Right lobe of liver (tissue), 6 donors: Measurements from ENCODE around the gene NRXN3. TPM values are rescaled to one million over a fixed set of nuclear protein-coding genes. Genes with fewer than 3 reads are reported as not detected.

Experiments used
- ATAC-seq, 4 donors: fragments of 200-7000 bp; cut with Tn5 transposase; one replicate each; pipeline ENCODE4 v1.9.1; 2020; ENCODE audit warnings: mild to moderate bottlenecking in 4 of 4, moderate library complexity in 4 of 4
- DNase-seq, 3 donors: peaks; one replicate each; pipeline ENCODE4 v3.0.0-alpha.2; 2020
- H3K27ac ChIP-seq, 3 donors: fragments of 200-600 bp; one replicate each; pipeline ENCODE4 v1.8.0; 2022
- H3K27me3 ChIP-seq, 2 donors: fragments of 200-600 bp; one replicate each; pipeline ENCODE4 v1.8.0; 2022
- H3K36me3 ChIP-seq, 4 donors: fragments of 200-600 bp; sonication (generic) in 1 of 4; one replicate each; pipeline versions ENCODE4 v1.5.1 to v1.8.0; 2017 to 2022; ENCODE audit warnings: control low read depth in 1 of 4
- H3K4me1 ChIP-seq, 4 donors: fragments of 200-600 bp; sonication (generic) in 1 of 4; one replicate each; pipeline versions ENCODE4 v1.5.1 to v1.8.0; 2017 to 2022; ENCODE audit warnings: control low read depth in 1 of 4
- H3K4me3 ChIP-seq, 3 donors: fragments of 200-600 bp; one replicate each; pipeline ENCODE4 v1.8.0; 2022
- H3K9me3 ChIP-seq, 4 donors: fragments of 200-600 bp; sonication (generic) in 1 of 4; one replicate each; pipeline versions ENCODE4 v1.5.1 to v1.8.0; 2017 to 2022; ENCODE audit warnings: control low read depth in 1 of 4
- CTCF ChIP-seq, 4 donors: fragments of 200-600 bp in 3 of 4; fragments of 450-650 bp in 1 of 4; IDR thresholded peaks; one replicate each; pipeline versions ENCODE4 v1.5.1 to v1.8.0; 2016 to 2022; ENCODE audit warnings: antibody characterized with exemption in 4 of 4, mild to moderate bottlenecking in 2 of 4
- POLR2A ChIP-seq: fragments of 450-650 bp; IDR thresholded peaks from one replicate; pipeline ENCODE4 v1.6.1; 2017; ENCODE audit warnings: antibody characterized with exemption, mild to moderate bottlenecking
- WGBS: methylation state at CpG from one replicate; pipeline ENCODE4 v1.1.6; 2018; ENCODE audit warnings: low coverage, low lambda C conversion rate; ENCODE audit not compliant: insufficient coverage; ENCODE audit errors: missing lambda C conversion rate; 5-methylcytosine and 5-hydroxymethylcytosine counted together
- intact Hi-C, 2 donors: fragments of 100-400 bp; cut with DNase I; formaldehyde crosslinking; loops; one replicate each; pipeline versions ENCODE4 v1.11.2 to v1.14.1; 2022
- total RNA-seq, 6 experiments: library from RNA; depleted of rRNA in 2 of 6; stranded (reverse); fragments of >200 nt in 2 of 6; fragmentation: NEBNext Ultra II Directional in 3 of 6; extraction: Animal tissue kit (Norgen Biotek cat#: 25700) in 3 of 6; gene quantifications; one replicate each; pipeline versions ENCODE4 v1.1.0 to v1.2.4, GENCODE V29; 2016 to 2023
- donor health status: DM: no; HTN: yes; CAD: no.
- donor health status: DM: no; HTN: no; CAD: no.
- donor health status: DM: no; HTN: no; CAD: no.
- donor health status: DM: no; HTN: yes; CAD: no.
- donor health status: DM: no; HTN: yes; CAD: no.

Gene NRXN3
- total RNA-seq, 6 experiments from 2014 or later: 0.06 to 0.51 (median 0.23) TPM; not detected in 1

GRCh38 chr14:78228702-78229327 lies 58.6 kb downstream of the NRXN3 start:
- Histone ChIP-seq H3K9me3 (no peaks in the 10 kb centered on the region), H3K27ac (no peak overlapping the region), H3K27me3 (no peaks in the 10 kb centered on the region), H3K36me3 (no peaks in the 10 kb centered on the region), H3K4me3 (no peak overlapping the region), H3K4me1 (no peaks in the 10 kb centered on the region)
- WGBS: 33% methylated on average over 3 of the region's 3 CpGs
- TF ChIP-seq CTCF (IDR thresholded peaks at IDR 0.05) (no peak), POLR2A (no peak)
- ATAC-seq (no peak), DNase-seq (no peak)
- intact Hi-C loops: no loop called here

GRCh38 chr14:78232231-78233000 lies 62.2 kb downstream of the NRXN3 start:
- 30% methylated on average over 3 of the region's 5 CpGs for WGBS
- intact Hi-C loops: no loop called here
- no peaks in the 10 kb centered on the region for H3K27me3 ChIP-seq
- no peak overlapping the region for H3K4me3 ChIP-seq
- H3K27ac ChIP-seq: no peak overlapping the region
- H3K36me3 ChIP-seq: no peaks in the 10 kb centered on the region
- H3K9me3 ChIP-seq: no peaks in the 10 kb centered on the region
- no peaks in the 10 kb centered on the region for H3K4me1 ChIP-seq
- DNase-seq: no peak
- no peak for ATAC-seq
- TF ChIP-seq POLR2A (no peak), CTCF (IDR thresholded peaks at IDR 0.05) (no peak)

GRCh38 chr14:78238141-78238540 lies 68.0 kb downstream of the NRXN3 start:
- ATAC-seq (no peak), DNase-seq (no peak)
- H3K27ac ChIP-seq: no peak overlapping the region

GRCh38 chr14:78240567-78240966 lies 70.4 kb downstream of the NRXN3 start:
- intact Hi-C loops: no loop called here
- TF ChIP-seq POLR2A (no peak), CTCF (IDR thresholded peaks at IDR 0.05) (no peak)
- DNase-seq (no peak), ATAC-seq (no peak)
- Histone ChIP-seq H3K27me3 (no peaks in the 10 kb centered on the region), H3K4me3 (no peak overlapping the region), H3K9me3 (no peaks in the 10 kb centered on the region), H3K4me1 (no peaks in the 10 kb centered on the region), H3K36me3 (no peaks in the 10 kb centered on the region), H3K27ac (no peak overlapping the region)
- WGBS: 37% methylated on average over 3 of the region's 3 CpGs

More at GRCh38 chr14:78238141-78238540, 68.0 kb downstream of the NRXN3 start:
- Histone ChIP-seq H3K4me3 (no peak overlapping the region), H3K27me3 (no peaks in the 10 kb centered on the region), H3K4me1 (no peaks in the 10 kb centered on the region), H3K36me3 (no peaks in the 10 kb centered on the region), H3K9me3 (no peaks in the 10 kb centered on the region)
- intact Hi-C loops: no loop called here
- 63% methylated on average over 10 of the region's 10 CpGs for WGBS
- no peak for TF ChIP-seq CTCF (IDR thresholded peaks at IDR 0.05)
- no peak for TF ChIP-seq POLR2A
